H1 (cell line): ENCODE results near the gene KANSL1. TPM values are rescaled to one million over a fixed set of nuclear protein-coding genes. Genes with fewer than 3 reads are reported as not detected.

Experiments
- CTCF ChIA-PET: fragments of 300-600 bp; sonication (Branson Sonifier 250); formaldehyde crosslinking; loops from one replicate; lab custom pipeline; 2021; ENCODE audit not compliant: partially characterized antibody; lab: Charles Lee
- POLR2A ChIA-PET: fragments of 300-600 bp; sonication (Branson Sonifier 250); formaldehyde crosslinking; loops from one replicate; lab custom pipeline; 2021; ENCODE audit warnings: inconsistent platforms; ENCODE audit not compliant: partially characterized antibody; lab: Charles Lee
- DNase-seq, 2 experiments: peaks; one replicate each; pipeline versions ENCODE4 v3.0.0 to v3.0.0-alpha.2; 2010 to 2022; ENCODE audit warnings: low spot score in 2 of 2, low read depth in 1 of 2, mixed read lengths in 1 of 2
- FAIRE-seq: peaks from 2 replicates; lab custom pipeline; 2011; peaks lifted over from hg19 to GRCh38; lab: Jason Lieb, UNC
- H2AFZ ChIP-seq: 2 replicates; pipeline ENCODE4 v1.8.1; 2012; ENCODE audit warnings: low read length, inconsistent platforms
- H2AK5ac ChIP-seq: 2 replicates; pipeline ENCODE4 v1.6.1; 2013; ENCODE audit warnings: low read depth, low read length
- H2BK120ac ChIP-seq: replicated peaks from 2 replicates; pipeline ENCODE3; 2013; ENCODE audit warnings: low read depth, low read length, inconsistent platforms
- H2BK12ac ChIP-seq: 2 replicates; pipeline ENCODE4 v1.6.1; 2013; ENCODE audit warnings: low read depth, low read length
- H2BK15ac ChIP-seq: 2 replicates; pipeline ENCODE4 v1.6.1; 2013; ENCODE audit warnings: low read length
- H2BK20ac ChIP-seq: 2 replicates; pipeline ENCODE4 v1.6.1; 2013; ENCODE audit warnings: low read length
- H2BK5ac ChIP-seq: 2 replicates; pipeline ENCODE4 v1.6.1; 2013; ENCODE audit warnings: low read depth, low read length
- H3K14ac ChIP-seq: 2 replicates; pipeline ENCODE4 v1.6.1; 2013; ENCODE audit warnings: inconsistent platforms; ENCODE audit not compliant: insufficient read length
- H3K18ac ChIP-seq: 2 replicates; pipeline ENCODE4 v1.6.1; 2013; ENCODE audit warnings: low read length; ENCODE audit errors: extremely low read depth
- H3K23ac ChIP-seq: 2 replicates; pipeline ENCODE4 v1.6.1; 2013; ENCODE audit warnings: inconsistent platforms; ENCODE audit not compliant: insufficient read length
- H3K23me2 ChIP-seq: 2 replicates; pipeline ENCODE4 v1.6.1; 2013; ENCODE audit warnings: low read depth, low read length
- H3K27ac ChIP-seq: 2 replicates; pipeline ENCODE4 v1.6.1; 2011; ENCODE audit warnings: low read depth, low read length, inconsistent platforms
- H3K27me3 ChIP-seq, 4 experiments: replicated peaks in 1 of 4; 1 replicate in 1 of 4; 2 replicates in 3 of 4; pipeline versions ENCODE4 v1.6.1 to v1.8.1; 2011 to 2013; ENCODE audit warnings: low read length in 3 of 4, mild to moderate bottlenecking in 3 of 4, inconsistent platforms in 2 of 4, mixed read lengths in 2 of 4, moderate library complexity in 1 of 4; ENCODE audit not compliant: control insufficient read depth in 3 of 4, insufficient read depth in 3 of 4; ENCODE audit errors: extremely low read depth in 1 of 4
- H3K36me3 ChIP-seq, 4 experiments: 2 replicates each; pipeline versions ENCODE4 v1.6.1 to v1.8.1; 2011 to 2013; ENCODE audit warnings: mild to moderate bottlenecking in 4 of 4, low read length in 3 of 4, moderate library complexity in 2 of 4, control low read depth in 1 of 4, inconsistent platforms in 1 of 4; ENCODE audit not compliant: insufficient read depth in 4 of 4, control insufficient read depth in 2 of 4
- H3K4ac ChIP-seq: replicated peaks from 2 replicates; pipeline ENCODE3; 2013; ENCODE audit warnings: low read length, low read depth, mixed read lengths, inconsistent platforms; ENCODE audit not compliant: insufficient read length
- H3K4me1 ChIP-seq, 4 experiments: replicated peaks in 1 of 4; 1 replicate in 1 of 4; 2 replicates in 3 of 4; pipeline versions ENCODE4 v1.6.1 to v1.8.1; 2011 to 2013; ENCODE audit warnings: low read length in 3 of 4, inconsistent platforms in 2 of 4, mixed read lengths in 1 of 4; ENCODE audit not compliant: insufficient read depth in 4 of 4, control insufficient read depth in 3 of 4
- H3K4me2 ChIP-seq, 2 experiments: 2 replicates each; pipeline versions ENCODE4 v1.6.1 to v1.8.1; 2011 to 2013; ENCODE audit warnings: low read depth in 2 of 2, low read length in 2 of 2, control low read depth in 1 of 2, inconsistent platforms in 1 of 2, mild to moderate bottlenecking in 1 of 2; ENCODE audit not compliant: insufficient read depth in 1 of 2
- H3K4me3 ChIP-seq, 4 experiments: fragments of 200-600, 300-600 bp in 1 of 4; sonication (generic), shearing (Covaris generic), sonication (Bioruptor Twin) in 1 of 4; 2 replicates each; pipeline versions ENCODE4 v1.5.1 to v1.8.1; 2011 to 2016; ENCODE audit warnings: low read length in 4 of 4, low read depth in 3 of 4, control low read depth in 2 of 4, inconsistent platforms in 2 of 4, mild to moderate bottlenecking in 2 of 4, mixed read lengths in 1 of 4, moderate library complexity in 1 of 4; ENCODE audit not compliant: insufficient read depth in 2 of 4; ENCODE audit errors: extremely low read depth in 1 of 4
- H3K56ac ChIP-seq: replicated peaks from 2 replicates; pipeline ENCODE3; 2013; ENCODE audit warnings: low read depth, mild to moderate bottlenecking, mixed read lengths, low read length, inconsistent platforms; ENCODE audit not compliant: insufficient read length
- H3K79me1 ChIP-seq: 2 replicates; pipeline ENCODE4 v1.6.1; 2013; ENCODE audit warnings: low read depth, low read length, control low read depth
- H3K79me2 ChIP-seq, 2 experiments: 2 replicates each; pipeline versions ENCODE4 v1.6.1 to v1.8.1; 2012 to 2013; ENCODE audit warnings: low read length in 2 of 2, mild to moderate bottlenecking in 2 of 2, inconsistent platforms in 1 of 2; ENCODE audit not compliant: insufficient read depth in 2 of 2, control insufficient read depth in 1 of 2
- H3K9ac ChIP-seq, 4 experiments: replicated peaks in 1 of 4; 1 replicate in 1 of 4; 2 replicates in 3 of 4; pipeline versions ENCODE4 v1.6.1 to v1.8.1; 2011 to 2013; ENCODE audit warnings: low read depth in 3 of 4, low read length in 3 of 4, control low read depth in 2 of 4, mild to moderate bottlenecking in 2 of 4, moderate library complexity in 2 of 4, inconsistent platforms in 1 of 4; ENCODE audit errors: extremely low read depth in 1 of 4
- H3K9me3 ChIP-seq, 2 experiments: 2 replicates each; pipeline versions ENCODE4 v1.6.1 to v1.8.1; 2012 to 2013; ENCODE audit warnings: mild to moderate bottlenecking in 2 of 2, moderate library complexity in 2 of 2, control low read depth in 1 of 2, inconsistent platforms in 1 of 2, low read depth in 1 of 2, low read length in 1 of 2, mixed read lengths in 1 of 2; ENCODE audit not compliant: insufficient read depth in 2 of 2
- H4K20me1 ChIP-seq, 2 experiments: replicated peaks in 1 of 2; 2 replicates each; pipeline versions ENCODE3 to v1.8.1; 2011 to 2013; ENCODE audit warnings: inconsistent platforms in 2 of 2, low read length in 2 of 2, mild to moderate bottlenecking in 1 of 2; ENCODE audit not compliant: insufficient read depth in 2 of 2, control insufficient read depth in 1 of 2
- H4K5ac ChIP-seq: 2 replicates; pipeline ENCODE4 v1.6.1; 2013; ENCODE audit warnings: low read length, low read depth, mixed read lengths, inconsistent platforms; ENCODE audit not compliant: insufficient read length
- H4K8ac ChIP-seq: 2 replicates; pipeline ENCODE4 v1.8.0; 2013; ENCODE audit warnings: mild to moderate bottlenecking, moderate library complexity, low read length, inconsistent platforms; ENCODE audit not compliant: insufficient read depth; ENCODE audit errors: extremely low read depth
- H4K91ac ChIP-seq: replicated peaks from 2 replicates; pipeline ENCODE3; 2013; ENCODE audit warnings: low read length, mixed read lengths, inconsistent platforms; ENCODE audit not compliant: insufficient read length
- ASH2L ChIP-seq: fragments of 200-600, 300-600 bp; sonication (generic); IDR thresholded peaks from one replicate; pipeline ENCODE4 v1.7.1; 2017; ENCODE audit warnings: low read length
- KDM1A ChIP-seq: fragments of 200-600, 300-600 bp; sonication (generic); IDR thresholded peaks from 2 replicates; pipeline ENCODE4 v1.7.1; 2016; ENCODE audit warnings: mild to moderate bottlenecking, low read length, borderline replicate concordance
- MAFK ChIP-seq: IDR thresholded peaks from 2 replicates; pipeline ENCODE4 v1.6.1; 2012; ENCODE audit warnings: low read depth, mild to moderate bottlenecking, improper control_type of control experiment, low read length
- POLR2A ChIP-seq, 2 experiments: IDR thresholded peaks; 1 replicate in 1 of 2; 2 replicates in 1 of 2; pipeline ENCODE4 v1.6.1; 2011; ENCODE audit warnings: low read depth in 2 of 2, low read length in 2 of 2, mild to moderate bottlenecking in 2 of 2; ENCODE audit errors: control extremely low read depth in 1 of 2
- RNF2 ChIP-seq: fragments of 200-900, 300-1000 bp; sonication (generic); IDR thresholded peaks from 2 replicates; pipeline ENCODE4 v1.7.1; 2016; ENCODE audit warnings: borderline replicate concordance, low read depth, mild to moderate bottlenecking, antibody characterized with exemption, low read length; ENCODE audit not compliant: poor library complexity, severe bottlenecking; ENCODE audit errors: missing control alignments
- SAP30 ChIP-seq: fragments of 300-600 bp; sonication (generic); IDR thresholded peaks from 2 replicates; pipeline ENCODE4 v1.7.1; 2012; ENCODE audit warnings: low read length, moderate library complexity, mild to moderate bottlenecking, inconsistent platforms; ENCODE audit not compliant: insufficient read depth, insufficient replicate concordance
- SP1 ChIP-seq: IDR thresholded peaks from 2 replicates; pipeline ENCODE4 v1.6.1; 2011; ENCODE audit warnings: low read depth, low read length
- SP4 ChIP-seq: IDR thresholded peaks from 2 replicates; pipeline ENCODE4 v1.6.1; 2012; ENCODE audit warnings: low read length, inconsistent platforms
- TAF7 ChIP-seq: optimal IDR thresholded peaks from 2 replicates; pipeline ENCODE3; 2011; ENCODE audit warnings: low read depth, mild to moderate bottlenecking, inconsistent platforms, low read length, moderate library complexity, borderline replicate concordance
- ZNF274 ChIP-seq: IDR thresholded peaks from 2 replicates; pipeline ENCODE4 v1.7.0; 2012; ENCODE audit warnings: low read length, borderline replicate concordance; ENCODE audit errors: extremely low read depth
- WGBS, 2 experiments: shearing (Covaris generic) in 1 of 2; methylation state at CpG; one replicate each; pipeline versions ENCODE4 v1.1.6 to v1.1.7; 2013 to 2015; ENCODE audit warnings: low lambda C conversion rate in 2 of 2, mixed read lengths in 2 of 2, inconsistent platforms in 1 of 2, low coverage in 1 of 2, missing lambda C conversion rate in 1 of 2; ENCODE audit not compliant: insufficient replicate concordance in 2 of 2, insufficient coverage in 1 of 2, insufficient read length in 1 of 2; ENCODE audit errors: extremely low coverage in 1 of 2, missing lambda C conversion rate in 1 of 2; 5-methylcytosine and 5-hydroxymethylcytosine counted together
- polyA plus RNA-seq, 7 experiments: library from polyadenylated mRNA; depleted of rRNA in 3 of 7; stranded (reverse) in 5 of 7; unstranded in 2 of 7; fragments of >200 nt in 5 of 7; fragments of 200-250 nt in 2 of 7; gene quantifications; 1 replicate in 5 of 7; 2 replicates in 1 of 7; 4 replicates in 1 of 7; pipeline versions ENCODE4 v1.2.1 to v1.2.3, GENCODE V29; 2011 to 2013; ENCODE audit warnings: missing spikeins in 2 of 7, mixed read lengths in 2 of 7
- total RNA-seq: library from RNA; stranded (reverse); fragmentation: NEBNext Ultra II Directional; extraction: Animal tissue kit (Norgen Biotek cat#: 25700); gene quantifications from 2 replicates; pipeline ENCODE4 v1.2.1, GENCODE V29; 2021
- TF ChIP-seq, protein P1 (sequence below), 3 experiments: IDR thresholded peaks; 1 replicate in 2 of 3; 2 replicates in 1 of 3; pipeline versions ENCODE4 v1.5.1 to v1.6.1; 2011; ENCODE audit warnings: low read length in 3 of 3, mild to moderate bottlenecking in 3 of 3, inconsistent platforms in 2 of 3, low read depth in 1 of 3, moderate library complexity in 1 of 3; ENCODE audit not compliant: insufficient read depth in 1 of 3; ENCODE audit errors: control extremely low read depth in 1 of 3
- TF ChIP-seq, protein P2 (sequence below): IDR thresholded peaks from 2 replicates; pipeline ENCODE4 v1.6.1; 2012; ENCODE audit warnings: inconsistent platforms

The KANSL1 gene
- total and polyA plus RNA-seq, 2 of the 8 experiments (the other 6 are each of a cell fraction or from before 2014, with no cell fraction given), result 34.0 to 128 TPM

DNA sequence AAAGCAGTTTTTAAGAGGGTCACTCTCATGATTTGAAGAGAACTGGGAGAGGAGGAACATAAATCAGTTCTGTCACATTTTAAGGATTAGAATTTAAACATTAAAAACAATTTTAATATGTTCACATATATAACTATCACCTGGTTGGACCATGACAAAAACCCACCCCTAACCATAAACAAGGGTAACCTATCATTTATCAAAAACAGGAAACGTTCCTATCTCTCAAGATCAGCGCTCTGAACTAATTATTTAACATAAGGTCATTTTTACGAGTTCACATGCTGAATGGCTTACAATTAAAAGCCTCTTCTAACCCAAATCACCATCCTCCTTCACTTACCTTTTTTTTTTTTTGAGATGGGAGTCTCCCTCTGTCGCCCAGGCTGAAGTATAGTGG, 45.0 kb downstream of the KANSL1 start:
- H4K20me1 ChIP-seq, result peaks cover 44 to 70% of the 10 kb centered on the region in 2 experiments
- TF ChIP-seq MAFK (no peak), ASH2L (no peak), TAF7 (no peak), SP1 (no peak), SAP30 (no peak), RNF2 (no peak), SP4 (no peak), POLR2A (IDR thresholded peaks at IDR 0.05; ENCODE audit: control extremely low read depth in 1 of 2, low read depth in 2 of 2, low read length in 2 of 2) (no peak), KDM1A (no peak), ZNF274 (no peak)
- TF ChIP-seq, protein P1, sequence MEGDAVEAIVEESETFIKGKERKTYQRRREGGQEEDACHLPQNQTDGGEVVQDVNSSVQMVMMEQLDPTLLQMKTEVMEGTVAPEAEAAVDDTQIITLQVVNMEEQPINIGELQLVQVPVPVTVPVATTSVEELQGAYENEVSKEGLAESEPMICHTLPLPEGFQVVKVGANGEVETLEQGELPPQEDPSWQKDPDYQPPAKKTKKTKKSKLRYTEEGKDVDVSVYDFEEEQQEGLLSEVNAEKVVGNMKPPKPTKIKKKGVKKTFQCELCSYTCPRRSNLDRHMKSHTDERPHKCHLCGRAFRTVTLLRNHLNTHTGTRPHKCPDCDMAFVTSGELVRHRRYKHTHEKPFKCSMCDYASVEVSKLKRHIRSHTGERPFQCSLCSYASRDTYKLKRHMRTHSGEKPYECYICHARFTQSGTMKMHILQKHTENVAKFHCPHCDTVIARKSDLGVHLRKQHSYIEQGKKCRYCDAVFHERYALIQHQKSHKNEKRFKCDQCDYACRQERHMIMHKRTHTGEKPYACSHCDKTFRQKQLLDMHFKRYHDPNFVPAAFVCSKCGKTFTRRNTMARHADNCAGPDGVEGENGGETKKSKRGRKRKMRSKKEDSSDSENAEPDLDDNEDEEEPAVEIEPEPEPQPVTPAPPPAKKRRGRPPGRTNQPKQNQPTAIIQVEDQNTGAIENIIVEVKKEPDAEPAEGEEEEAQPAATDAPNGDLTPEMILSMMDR (IDR thresholded peaks at IDR 0.05; ENCODE audit: control extremely low read depth in 1 of 3, insufficient read depth in 1 of 3, low read depth in 1 of 3, low read length in 3 of 3), result no peak
- TF ChIP-seq, protein P2, sequence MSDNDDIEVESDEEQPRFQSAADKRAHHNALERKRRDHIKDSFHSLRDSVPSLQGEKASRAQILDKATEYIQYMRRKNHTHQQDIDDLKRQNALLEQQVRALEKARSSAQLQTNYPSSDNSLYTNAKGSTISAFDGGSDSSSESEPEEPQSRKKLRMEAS, result no peak

More for the DNA sequence above, 45.0 kb downstream of the KANSL1 start:
- no peak overlapping the region for H3K27ac ChIP-seq
- POLR2A ChIA-PET, result no interaction called here
- H2AK5ac ChIP-seq, result no peak overlapping the region
- 81% methylated on average over 4 of the region's 4 CpGs; no CpG with 5 or more reads in 1 of the 2 experiments for WGBS, 2 experiments
- no peak overlapping the region for H3K14ac ChIP-seq
- H3K9ac ChIP-seq, result no peak overlapping the region
- DNase-seq, result no peak
- H3K4me3 ChIP-seq, result no peak overlapping the region
- no peak overlapping the region for H2BK15ac ChIP-seq
- no peaks in the 10 kb centered on the region for H3K23me2 ChIP-seq
- H2BK12ac ChIP-seq, result no peak overlapping the region
- H2BK120ac ChIP-seq, result no peak overlapping the region
- H2BK5ac ChIP-seq, result no peak overlapping the region
- no peak overlapping the region for H4K5ac ChIP-seq
- no peak overlapping the region for H2AFZ ChIP-seq
- peaks cover 59 to 95% of the 10 kb centered on the region in 2 experiments for H3K79me2 ChIP-seq
- H3K4ac ChIP-seq, result no peak overlapping the region
- no peaks in the 10 kb centered on the region for H3K27me3 ChIP-seq
- H3K36me3 ChIP-seq, result no peaks in the 10 kb centered on the region
- H3K79me1 ChIP-seq, result 0 out of 2 replicates have a peak, but pooled peaks cover 3% of the 10 kb centered on the region
- H4K8ac ChIP-seq, result no peak overlapping the region
- H3K9me3 ChIP-seq, result no peaks in the 10 kb centered on the region
- H4K91ac ChIP-seq, result no peak overlapping the region
- FAIRE-seq, result no peak
- no peak overlapping the region for H2BK20ac ChIP-seq
- no peak overlapping the region for H3K56ac ChIP-seq
- CTCF ChIA-PET, result no interaction called here
- no peak overlapping the region for H3K23ac ChIP-seq
- no peak overlapping the region for H3K4me2 ChIP-seq
- H3K18ac ChIP-seq, result no peak overlapping the region
- peaks cover 0 to 13% (median 1%) of the 10 kb centered on the region in 4 experiments; a peak in 4 of 7 replicates for H3K4me1 ChIP-seq
